Adipocyte (in vitro differentiated cells): ENCODE measurements around the gene CCDC92B.
A peak's percentile ranks its signal among the peaks of the same experiment; 100 is the strongest.

ENCODE experiments used
- DNase-seq: peaks from one replicate; pipeline ENCODE4 v3.0.0-alpha.2; 2015; ENCODE audit warnings: low read depth
- H3K27me3 ChIP-seq: replicated peaks from 2 replicates; pipeline ENCODE4 v1.7.0; 2013; ENCODE audit warnings: mild to moderate bottlenecking, low read length, moderate library complexity; ENCODE audit not compliant: control insufficient read depth, insufficient read depth
- H3K36me3 ChIP-seq: 2 replicates; pipeline ENCODE4 v1.7.0; 2013; ENCODE audit warnings: low read length, mild to moderate bottlenecking, moderate library complexity; ENCODE audit not compliant: control insufficient read depth, insufficient read depth, severe bottlenecking
- H3K4me1 ChIP-seq: 2 replicates; pipeline ENCODE4 v1.7.0; 2013; ENCODE audit warnings: mild to moderate bottlenecking, low read length, moderate library complexity; ENCODE audit not compliant: control insufficient read depth, insufficient read depth
- H3K4me3 ChIP-seq: 2 replicates; pipeline ENCODE4 v1.7.0; 2013; ENCODE audit warnings: mild to moderate bottlenecking, low read length, moderate library complexity
- H3K9ac ChIP-seq: 2 replicates; pipeline ENCODE4 v1.7.0; 2013; ENCODE audit warnings: mild to moderate bottlenecking, low read length, moderate library complexity
- H3K9me3 ChIP-seq: 2 replicates; pipeline ENCODE4 v1.7.0; 2013; ENCODE audit warnings: mild to moderate bottlenecking, low read length, moderate library complexity; ENCODE audit not compliant: control insufficient read depth

The CCDC92B gene

DNA sequence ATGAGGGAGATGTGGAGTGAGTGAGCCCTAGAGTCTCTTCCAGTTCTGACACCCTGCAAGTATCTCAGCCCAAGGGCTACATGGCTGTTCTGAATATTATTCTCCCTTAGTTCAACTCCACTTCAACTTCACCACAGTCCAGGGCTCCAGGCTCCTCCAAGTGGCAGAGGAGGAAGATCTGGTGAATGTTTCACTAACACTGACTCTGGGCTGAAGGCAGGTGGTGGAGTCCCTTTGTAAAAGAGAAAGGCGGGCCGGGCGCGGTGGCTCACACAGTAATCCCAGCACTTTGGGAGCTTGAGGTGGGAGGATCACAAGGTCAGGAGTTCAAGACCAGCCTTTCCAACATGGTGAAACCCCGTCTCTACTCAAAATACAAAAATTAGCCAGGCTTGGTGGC lies 13.6 kb downstream of the CCDC92B start:
- Histone ChIP-seq H3K4me1 (no peaks in the 10 kb centered on the region), H3K4me3 (no peak overlapping the region), H3K27me3 (peaks cover 36% of the 10 kb centered on the region), H3K9me3 (no peaks in the 10 kb centered on the region), H3K36me3 (no peaks in the 10 kb centered on the region), H3K9ac (no peak overlapping the region)
- DNase-seq = no peak

DNA sequence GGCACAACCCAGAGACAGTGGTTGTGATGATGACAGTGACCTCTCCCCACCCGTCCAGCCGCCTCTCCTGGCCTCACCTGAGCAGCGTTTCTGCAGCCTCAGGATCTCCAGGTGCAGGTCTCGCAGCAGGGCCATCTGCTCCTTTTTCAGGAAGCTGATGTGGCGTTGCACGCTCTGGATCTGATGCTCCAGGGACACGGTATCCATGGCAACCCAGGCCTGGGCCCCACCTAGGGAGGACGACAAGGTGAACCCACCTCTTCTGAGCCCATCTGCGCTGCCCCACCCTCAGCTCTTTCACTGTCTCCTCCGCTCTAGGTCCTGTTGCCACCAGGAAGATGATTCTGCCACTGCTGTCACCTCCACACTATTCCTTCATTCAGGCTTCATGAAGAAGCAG lies 14.5 kb downstream of the CCDC92B start:
- no peak for DNase-seq
- Histone ChIP-seq H3K4me1 (no peaks in the 10 kb centered on the region), H3K9ac (no peak overlapping the region), H3K4me3 (no peak overlapping the region), H3K27me3 (peaks cover 42% of the 10 kb centered on the region), H3K36me3 (no peaks in the 10 kb centered on the region), H3K9me3 (no peaks in the 10 kb centered on the region)

DNA sequence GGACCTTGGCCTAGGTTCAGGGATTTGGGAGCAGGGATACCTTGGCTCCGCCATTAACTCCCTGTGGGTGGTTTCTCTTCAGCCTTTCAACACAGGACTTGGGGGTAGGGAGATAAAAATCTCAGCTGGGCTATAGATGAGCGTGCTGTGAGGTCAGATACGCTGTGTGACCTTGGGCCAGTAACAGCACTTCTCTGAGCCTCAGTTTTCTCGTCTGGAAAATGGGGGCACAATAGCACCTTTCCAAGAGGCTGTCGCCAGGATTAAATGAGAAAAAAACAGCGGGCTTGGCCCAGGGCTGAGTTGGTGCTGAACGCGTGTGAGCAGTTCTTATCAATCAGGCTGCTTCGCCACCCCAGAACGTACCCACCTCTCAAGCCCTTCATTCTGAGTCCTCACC lies 17.6 kb downstream of the CCDC92B start:
- H3K9me3 ChIP-seq = no peaks in the 10 kb centered on the region
- no peak overlapping the region for H3K4me3 ChIP-seq
- DNase-seq = no peak
- H3K4me1 ChIP-seq = no peaks in the 10 kb centered on the region
- no peak overlapping the region for H3K9ac ChIP-seq
- H3K27me3 ChIP-seq = peaks cover 52% of the 10 kb centered on the region
- H3K36me3 ChIP-seq = no peaks in the 10 kb centered on the region

DNA sequence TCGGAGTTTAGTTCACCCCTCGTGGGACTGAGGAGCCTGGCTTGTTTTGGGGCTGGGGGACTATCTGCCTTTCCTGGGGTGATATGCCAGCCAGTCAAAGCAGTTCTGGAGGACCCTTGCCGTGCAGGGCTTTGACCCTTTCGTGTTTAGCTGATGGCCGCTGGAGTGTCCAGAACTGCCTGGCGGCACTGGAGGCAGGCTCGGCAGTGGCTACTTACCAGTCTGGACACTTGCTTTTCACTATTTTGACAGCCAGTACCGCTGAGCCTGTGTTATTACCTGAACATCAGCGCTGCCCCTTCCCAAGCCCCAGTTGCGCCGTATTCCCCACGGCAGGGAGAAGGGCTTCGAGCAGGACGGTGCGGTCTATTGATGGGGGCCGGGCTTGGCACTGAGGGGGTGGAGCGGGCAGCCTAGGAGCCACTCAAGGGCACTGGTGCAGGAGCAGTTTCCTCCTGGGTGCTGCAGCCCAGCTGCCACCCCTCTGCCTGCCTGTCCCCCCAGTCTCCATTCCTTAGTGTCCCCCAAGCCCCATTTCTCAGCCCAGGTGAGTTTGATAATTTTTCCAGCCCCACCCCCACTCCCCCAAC lies 18.6 kb downstream of the CCDC92B start:
- H3K9ac ChIP-seq = no peak overlapping the region
- H3K4me3 ChIP-seq = no peak overlapping the region
- no peak for DNase-seq
- peaks cover 52% of the 10 kb centered on the region for H3K27me3 ChIP-seq
- H3K36me3 ChIP-seq = no peaks in the 10 kb centered on the region
- no peaks in the 10 kb centered on the region for H3K4me1 ChIP-seq
- no peaks in the 10 kb centered on the region for H3K9me3 ChIP-seq

DNA sequence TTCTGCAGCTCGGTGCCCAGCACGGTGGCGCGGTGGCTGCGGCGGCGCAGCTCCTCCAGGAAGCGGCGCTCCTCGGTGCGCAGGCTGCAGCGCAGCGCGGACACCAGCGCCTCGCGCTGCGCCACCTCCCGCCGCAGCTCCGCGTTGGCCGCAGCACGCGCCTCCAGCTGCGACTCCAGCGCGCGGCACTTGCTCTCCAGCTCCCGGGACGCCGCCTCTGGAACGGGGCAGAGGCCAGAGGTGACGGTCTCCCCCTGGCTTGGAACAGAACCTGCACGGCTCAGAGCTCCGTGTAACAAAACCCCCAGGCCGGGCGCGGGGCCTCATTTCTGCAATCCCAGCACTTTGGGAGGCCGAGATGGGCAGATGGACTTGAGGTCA lies 24.7 kb downstream of the CCDC92B start:
- Histone ChIP-seq H3K9ac (no peak overlapping the region), H3K36me3 (no peaks in the 10 kb centered on the region), H3K27me3 (peaks cover 37% of the 10 kb centered on the region), H3K9me3 (no peaks in the 10 kb centered on the region), H3K4me1 (no peaks in the 10 kb centered on the region), H3K4me3 (no peak overlapping the region)
- DNase-seq = peak; percentile 47

DNA sequence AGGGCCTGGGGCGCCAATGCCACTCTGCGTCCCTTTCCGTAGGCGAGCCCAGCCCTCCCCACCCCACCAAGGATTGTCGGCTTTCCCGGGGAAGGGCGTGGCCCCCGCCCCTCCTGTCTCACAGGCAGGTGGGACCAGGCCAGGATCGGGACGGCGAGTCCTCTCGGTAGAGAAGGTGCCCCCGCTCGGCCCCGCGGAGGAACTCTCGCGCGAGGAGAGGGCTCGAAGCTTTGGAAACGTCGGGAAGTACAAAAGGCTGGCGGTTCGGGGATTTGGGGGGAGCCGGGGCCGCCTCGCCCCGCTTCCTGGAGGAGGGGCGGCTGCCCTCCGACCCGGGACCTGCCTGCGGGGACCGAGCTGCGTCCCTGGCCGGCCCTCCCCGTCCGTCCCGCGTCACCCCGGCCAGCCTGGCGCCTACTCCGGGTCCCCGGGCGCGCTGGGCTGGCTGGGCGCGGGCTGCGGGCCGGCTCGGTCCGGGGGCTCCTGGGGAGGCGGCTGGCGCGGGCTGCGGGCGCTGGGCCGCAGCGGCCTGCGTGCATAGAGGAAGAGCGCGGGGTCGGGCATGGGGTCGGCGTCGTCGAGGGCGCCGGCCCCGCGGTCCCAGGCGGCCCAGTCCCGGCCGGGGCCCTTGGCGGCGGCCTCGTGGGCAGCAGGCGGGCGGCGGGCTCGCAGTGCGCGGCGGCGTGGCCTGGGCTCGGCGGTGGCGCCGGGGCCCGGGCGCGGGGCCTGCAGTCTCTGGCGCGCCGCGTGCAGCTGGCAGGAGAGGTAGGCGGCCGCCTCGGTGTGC lies 25.3 kb downstream of the CCDC92B start:
- Histone ChIP-seq H3K4me1 (no peaks in the 10 kb centered on the region), H3K9ac (no peak overlapping the region), H3K9me3 (no peaks in the 10 kb centered on the region), H3K36me3 (no peaks in the 10 kb centered on the region), H3K27me3 (peaks cover 34% of the 10 kb centered on the region), H3K4me3 (no peak overlapping the region)
- DNase-seq = no peak

DNA sequence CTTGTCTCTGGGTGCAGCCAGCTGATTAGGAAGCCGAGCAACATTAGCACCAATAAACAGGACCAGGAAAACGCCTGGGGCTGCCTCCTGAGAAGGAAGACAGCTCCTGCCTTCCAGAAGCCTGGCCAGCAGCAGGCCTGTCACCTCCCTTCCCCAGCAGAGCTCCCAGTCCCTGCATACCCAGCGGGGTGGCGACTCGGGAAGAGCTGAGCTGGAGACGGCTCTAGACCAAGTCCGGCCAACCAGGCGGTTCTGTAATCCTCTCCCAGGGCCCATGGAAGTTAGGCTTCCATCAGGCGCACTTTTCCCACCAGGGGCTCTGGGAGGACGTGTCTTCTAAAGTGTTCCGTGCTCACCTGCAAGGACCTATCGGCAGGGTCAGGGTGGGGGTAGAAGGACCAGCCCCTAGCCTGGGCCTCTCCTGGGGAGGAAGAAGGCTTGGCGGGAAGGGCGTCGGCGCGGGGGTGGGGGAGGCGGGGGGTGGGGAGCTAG lies 25.9 kb downstream of the CCDC92B start:
- H3K9ac ChIP-seq = no peak overlapping the region
- H3K4me1 ChIP-seq = no peaks in the 10 kb centered on the region
- H3K4me3 ChIP-seq = no peak overlapping the region
- no peak for DNase-seq
- H3K36me3 ChIP-seq = no peaks in the 10 kb centered on the region
- peaks cover 31% of the 10 kb centered on the region for H3K27me3 ChIP-seq
- no peaks in the 10 kb centered on the region for H3K9me3 ChIP-seq

DNA sequence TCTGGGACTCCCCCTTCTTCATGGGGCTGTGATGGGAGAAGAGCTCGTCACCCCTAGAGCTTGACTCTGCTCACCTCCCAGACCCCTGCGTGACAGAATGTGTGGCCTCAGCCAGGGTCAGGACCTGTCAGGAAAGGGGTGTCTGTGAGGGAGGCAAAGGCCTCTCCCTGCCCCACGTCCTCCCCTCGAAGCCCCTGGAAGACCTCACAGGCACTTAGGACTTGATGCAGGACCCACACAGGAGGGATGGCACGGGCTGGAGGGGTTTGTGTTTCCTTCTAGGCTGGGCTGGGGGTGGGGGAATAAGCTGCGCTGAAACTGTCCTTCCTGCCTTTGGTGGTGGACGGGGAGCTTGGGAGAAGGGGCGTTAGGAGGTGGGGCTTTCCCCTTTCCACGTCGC lies 26.8 kb downstream of the CCDC92B start:
- no peak for DNase-seq
- no peak overlapping the region for H3K9ac ChIP-seq
- no peaks in the 10 kb centered on the region for H3K36me3 ChIP-seq
- H3K9me3 ChIP-seq = no peaks in the 10 kb centered on the region
- no peak overlapping the region for H3K4me3 ChIP-seq
- no peaks in the 10 kb centered on the region for H3K4me1 ChIP-seq
- H3K27me3 ChIP-seq = peaks cover 30% of the 10 kb centered on the region

DNA sequence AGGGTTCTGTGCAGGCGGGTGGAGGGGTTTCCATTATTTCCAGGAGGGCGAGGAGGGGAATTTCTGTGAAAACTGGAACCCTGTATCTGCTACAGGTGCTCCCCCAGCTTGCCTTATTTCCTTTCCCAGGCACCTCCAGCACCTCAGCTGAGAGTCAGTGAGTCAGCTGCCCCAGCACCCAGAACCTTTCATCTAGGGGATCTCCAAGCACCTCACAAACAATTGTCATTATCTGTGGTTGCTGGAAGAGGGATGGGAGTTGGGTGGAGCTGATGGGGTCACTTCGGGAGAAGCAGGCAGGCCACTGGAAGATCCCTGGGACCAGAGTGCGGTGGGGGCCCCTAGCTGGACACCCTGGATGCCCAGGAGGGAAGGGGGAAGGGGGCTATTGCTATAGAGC lies 27.8 kb downstream of the CCDC92B start:
- Histone ChIP-seq H3K4me3 (no peak overlapping the region), H3K27me3 (peaks cover 24% of the 10 kb centered on the region), H3K9me3 (no peaks in the 10 kb centered on the region), H3K4me1 (no peaks in the 10 kb centered on the region), H3K9ac (no peak overlapping the region), H3K36me3 (no peaks in the 10 kb centered on the region)
- no peak for DNase-seq

DNA sequence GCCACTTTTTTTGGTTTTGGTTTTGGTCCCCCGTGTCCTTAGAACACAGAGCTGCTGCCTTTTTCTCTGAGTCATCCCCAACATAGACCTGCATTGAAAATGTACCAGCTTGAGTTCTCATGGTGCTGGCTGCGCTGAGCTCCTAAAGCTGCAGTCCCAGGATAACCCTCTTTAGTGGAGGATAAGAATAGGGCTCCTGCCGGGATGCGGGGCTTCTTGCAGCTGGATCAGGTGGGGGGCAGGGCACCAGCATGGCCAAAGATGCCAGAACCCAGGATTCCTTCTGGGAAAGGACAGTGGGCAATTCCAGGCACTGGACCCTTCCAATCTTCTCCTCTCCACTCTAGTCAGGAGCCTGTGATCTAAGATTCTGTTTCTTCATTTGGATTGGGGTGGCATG lies 29.6 kb downstream of the CCDC92B start:
- no peak for DNase-seq
- H3K36me3 ChIP-seq = no peaks in the 10 kb centered on the region
- no peak overlapping the region for H3K4me3 ChIP-seq
- no peaks in the 10 kb centered on the region for H3K4me1 ChIP-seq
- no peak overlapping the region for H3K9ac ChIP-seq
- H3K27me3 ChIP-seq = peaks cover 16% of the 10 kb centered on the region
- H3K9me3 ChIP-seq = no peaks in the 10 kb centered on the region

DNA sequence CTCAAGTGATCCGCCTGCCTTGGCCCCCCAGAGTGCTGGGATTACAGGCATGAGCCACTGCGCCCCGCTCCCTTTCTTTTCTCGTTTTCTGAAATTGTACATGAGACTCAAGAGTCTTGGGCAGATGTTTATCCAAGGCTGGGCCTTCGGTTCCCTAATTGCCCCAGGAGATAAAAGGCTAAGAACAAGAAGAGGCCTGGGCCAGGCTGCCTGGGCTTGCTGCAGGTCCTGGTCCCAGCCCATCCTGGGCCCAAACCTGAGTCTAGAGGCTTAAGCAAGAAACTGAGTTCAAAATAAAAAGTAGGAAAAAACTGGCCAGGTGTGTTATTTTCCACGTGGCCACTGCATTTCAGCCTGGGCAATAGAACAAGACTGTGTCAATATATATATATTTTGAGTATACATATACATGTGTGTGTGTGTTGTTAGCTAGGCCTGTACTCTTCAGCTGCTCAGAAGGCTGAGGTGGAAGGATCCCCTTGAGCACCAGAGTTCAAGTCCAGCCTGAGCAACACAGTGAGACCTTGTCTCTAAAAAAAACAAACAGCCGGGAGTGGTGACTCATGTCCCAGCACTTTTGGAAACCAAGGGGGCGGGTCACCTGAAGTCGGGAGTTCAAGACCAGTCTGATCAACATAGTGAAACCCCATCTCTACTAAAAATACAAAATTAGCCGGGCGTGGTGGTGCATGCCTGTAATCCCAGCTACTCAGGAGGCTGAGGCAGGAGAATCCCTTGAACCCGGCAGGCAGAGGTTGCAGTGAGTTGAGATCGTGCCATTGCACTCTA lies 31.1 kb downstream of the CCDC92B start:
- Histone ChIP-seq H3K36me3 (no peaks in the 10 kb centered on the region), H3K9me3 (no peaks in the 10 kb centered on the region), H3K9ac (no peak overlapping the region), H3K4me1 (no peaks in the 10 kb centered on the region), H3K4me3 (no peak overlapping the region), H3K27me3 (peaks cover 16% of the 10 kb centered on the region)
- no peak for DNase-seq
